ENCODE measurements around the gene MEMO1.
"Not testable (repeated sequence)": the region's sequence is repeated elsewhere in the genome, so short reads cannot be mapped to it uniquely, and the experiment has no call there.

MEMO1 gene

DNA sequence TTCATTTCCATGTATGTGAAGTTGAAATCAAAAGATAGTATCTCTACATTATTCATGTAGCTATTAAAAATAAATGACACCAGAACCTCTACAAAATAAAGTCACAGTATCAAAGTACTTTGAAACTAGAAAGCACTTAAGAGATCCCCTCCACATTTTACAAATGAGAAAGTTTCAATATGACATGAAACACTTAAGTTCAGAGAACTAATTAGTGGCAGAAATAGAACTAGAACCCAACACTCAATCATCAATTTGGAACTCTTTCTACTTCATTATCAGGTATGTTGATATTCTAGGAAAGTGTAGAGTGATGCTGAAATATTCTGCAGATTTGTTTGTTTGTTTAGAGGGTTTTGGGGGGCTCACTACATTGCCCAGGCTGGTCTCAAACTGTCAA lies 145.6 kb downstream of the MEMO1 start:
- H3K27me3 ChIP-seq (ENCODE audit: control insufficient read depth, insufficient read depth, low read length) = no peaks in the 10 kb centered on the region
- H3K4me1 ChIP-seq (ENCODE audit: control insufficient read depth, insufficient read depth, low read length) = no peaks in the 10 kb centered on the region
- no peak overlapping the region for H3K27ac ChIP-seq (ENCODE audit: low read depth, low read length)
- no peaks in the 10 kb centered on the region for H3K36me3 ChIP-seq (ENCODE audit: control insufficient read depth, insufficient read depth, low read length)
- H3K4me3 ChIP-seq (ENCODE audit: low read depth, low read length) = no peak overlapping the region
- no peak overlapping the region for H3K9ac ChIP-seq (ENCODE audit: low read depth, low read length)
- H3K9me3 ChIP-seq (ENCODE audit: control insufficient read depth, insufficient read depth, low read length) = no peaks in the 10 kb centered on the region

- Histone ChIP-seq H3K9me3 (ENCODE audit: control insufficient read depth, insufficient read depth, low read length) (no peaks in the 10 kb centered on the region), H3K4me3 (ENCODE audit: low read depth, low read length) (no peak overlapping the region), H3K27me3 (ENCODE audit: control insufficient read depth, insufficient read depth, low read length) (no peaks in the 10 kb centered on the region), H3K27ac (ENCODE audit: low read depth, low read length) (no peak overlapping the region), H3K36me3 (ENCODE audit: control insufficient read depth, insufficient read depth, low read length) (no peaks in the 10 kb centered on the region), H3K4me1 (ENCODE audit: control insufficient read depth, insufficient read depth, low read length) (no peaks in the 10 kb centered on the region), H3K9ac (ENCODE audit: low read depth, low read length) (no peak overlapping the region)
These were observed 146.9 kb downstream of the MEMO1 start for GRCh38 chr2:31863867-31864266.

DNA sequence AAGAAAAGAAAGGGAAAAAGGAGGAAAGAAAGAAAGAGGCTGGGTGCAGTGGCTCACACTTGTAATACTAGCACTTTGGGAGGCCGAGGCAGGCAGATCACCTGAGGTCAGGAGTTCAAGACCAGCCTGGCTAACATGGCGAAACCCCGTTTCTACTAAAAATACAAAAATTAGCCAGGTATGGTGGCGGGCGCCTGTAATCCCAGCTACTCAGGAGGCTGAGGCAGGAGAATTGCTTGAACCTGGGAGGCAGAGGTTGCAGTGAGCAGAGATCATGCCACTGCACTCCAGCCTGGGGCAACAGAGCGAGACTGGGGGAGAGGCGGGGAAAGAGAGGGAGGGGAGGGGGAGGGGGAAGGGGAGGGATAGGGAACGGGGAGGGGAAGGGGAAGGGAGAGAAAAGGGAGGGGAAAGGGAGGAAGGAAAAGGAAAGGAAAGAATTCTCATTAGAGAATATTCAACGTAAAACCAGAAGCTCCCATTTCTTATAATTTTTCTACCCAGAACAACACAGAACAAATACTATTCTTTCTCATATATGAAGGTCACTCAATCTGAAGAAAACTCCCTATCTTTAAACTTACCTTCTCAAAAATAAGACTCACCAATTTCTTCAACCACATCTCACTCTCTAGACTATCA lies 147.7 kb downstream of the MEMO1 start:
- H3K27ac ChIP-seq (ENCODE audit: low read depth, low read length); H3K9ac ChIP-seq (ENCODE audit: low read depth, low read length); H3K9me3 ChIP-seq (ENCODE audit: control insufficient read depth, insufficient read depth, low read length); H3K4me3 ChIP-seq (ENCODE audit: low read depth, low read length); H3K36me3 ChIP-seq (ENCODE audit: control insufficient read depth, insufficient read depth, low read length); H3K4me1 ChIP-seq (ENCODE audit: control insufficient read depth, insufficient read depth, low read length); H3K27me3 ChIP-seq (ENCODE audit: control insufficient read depth, insufficient read depth, low read length): not testable (repeated sequence)

GRCh38 chr2:31859959-31860358 lies 150.8 kb downstream of the MEMO1 start:
- no peaks in the 10 kb centered on the region for H3K36me3 ChIP-seq (ENCODE audit: control insufficient read depth, insufficient read depth, low read length)
- H3K4me1 ChIP-seq (ENCODE audit: control insufficient read depth, insufficient read depth, low read length) = 0 out of 2 replicates have a peak, but pooled peaks cover 9% of the 10 kb centered on the region
- no peak overlapping the region for H3K9ac ChIP-seq (ENCODE audit: low read depth, low read length)
- H3K9me3 ChIP-seq (ENCODE audit: control insufficient read depth, insufficient read depth, low read length) = no peaks in the 10 kb centered on the region
- H3K27me3 ChIP-seq (ENCODE audit: control insufficient read depth, insufficient read depth, low read length) = no peaks in the 10 kb centered on the region
- H3K4me3 ChIP-seq (ENCODE audit: low read depth, low read length) = no peak overlapping the region
- H3K27ac ChIP-seq (ENCODE audit: low read depth, low read length) = no peak overlapping the region

GRCh38 chr2:31853521-31853920 lies 157.3 kb downstream of the MEMO1 start:
- no peak overlapping the region for H3K9ac ChIP-seq (ENCODE audit: low read depth, low read length)
- H3K27me3 ChIP-seq (ENCODE audit: control insufficient read depth, insufficient read depth, low read length) = no peaks in the 10 kb centered on the region
- no peaks in the 10 kb centered on the region for H3K36me3 ChIP-seq (ENCODE audit: control insufficient read depth, insufficient read depth, low read length)
- no peak overlapping the region for H3K27ac ChIP-seq (ENCODE audit: low read depth, low read length)
- H3K4me3 ChIP-seq (ENCODE audit: low read depth, low read length) = no peak overlapping the region
- H3K4me1 ChIP-seq (ENCODE audit: control insufficient read depth, insufficient read depth, low read length) = 0 out of 2 replicates have a peak, but pooled peaks cover 9% of the 10 kb centered on the region
- H3K9me3 ChIP-seq (ENCODE audit: control insufficient read depth, insufficient read depth, low read length) = no peaks in the 10 kb centered on the region

DNA sequence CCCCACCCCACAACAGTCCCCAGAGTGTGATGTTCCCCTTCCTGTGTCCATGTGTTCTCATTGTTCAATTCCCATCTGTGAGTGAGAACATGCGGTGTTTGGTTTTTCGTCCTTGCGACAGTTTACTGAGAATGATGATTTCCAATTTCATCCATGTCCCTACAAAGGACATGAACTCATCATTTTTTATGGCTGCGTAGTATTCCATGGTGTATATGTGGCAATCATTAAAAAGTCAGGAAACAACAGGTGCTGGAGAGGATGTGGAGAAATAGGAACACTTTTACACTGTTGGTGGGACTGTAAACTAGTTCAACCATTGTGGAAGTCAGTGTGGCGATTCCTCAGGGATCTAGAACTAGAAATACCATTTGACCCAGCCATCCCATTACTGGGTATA lies 168.7 kb downstream of the MEMO1 start:
- H3K4me1 ChIP-seq (ENCODE audit: control insufficient read depth, insufficient read depth, low read length); H3K9me3 ChIP-seq (ENCODE audit: control insufficient read depth, insufficient read depth, low read length); H3K9ac ChIP-seq (ENCODE audit: low read depth, low read length); H3K27ac ChIP-seq (ENCODE audit: low read depth, low read length); H3K27me3 ChIP-seq (ENCODE audit: control insufficient read depth, insufficient read depth, low read length); H3K36me3 ChIP-seq (ENCODE audit: control insufficient read depth, insufficient read depth, low read length); H3K4me3 ChIP-seq (ENCODE audit: low read depth, low read length): not testable (repeated sequence)

GRCh38 chr2:31835450-31835849 lies 175.4 kb downstream of the MEMO1 start:
- Histone ChIP-seq H3K27ac (ENCODE audit: low read depth, low read length) (no peak overlapping the region), H3K9me3 (ENCODE audit: control insufficient read depth, insufficient read depth, low read length) (no peaks in the 10 kb centered on the region), H3K4me3 (ENCODE audit: low read depth, low read length) (no peak overlapping the region), H3K27me3 (ENCODE audit: control insufficient read depth, insufficient read depth, low read length) (no peaks in the 10 kb centered on the region), H3K36me3 (ENCODE audit: control insufficient read depth, insufficient read depth, low read length) (no peaks in the 10 kb centered on the region), H3K4me1 (ENCODE audit: control insufficient read depth, insufficient read depth, low read length) (no peaks in the 10 kb centered on the region), H3K9ac (ENCODE audit: low read depth, low read length) (no peak overlapping the region)

DNA sequence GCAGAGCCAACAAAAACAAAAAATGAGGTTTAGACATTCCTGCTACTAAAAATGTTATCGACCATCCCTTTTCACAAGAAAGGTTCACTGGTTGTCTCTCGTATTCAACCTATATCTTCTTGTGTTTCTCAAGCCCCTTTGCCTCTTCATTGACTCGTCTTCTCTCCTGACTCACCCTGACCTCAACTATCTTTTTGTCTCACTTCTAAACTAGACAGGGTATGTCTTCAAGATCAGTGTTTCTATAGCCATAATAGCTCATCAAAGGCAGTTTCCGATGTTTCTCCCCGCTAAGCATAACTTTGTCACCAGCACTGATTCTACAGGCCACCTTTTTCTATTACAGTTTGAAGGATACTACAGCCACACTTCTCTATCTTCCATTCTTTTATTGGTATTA lies 178.4 kb downstream of the MEMO1 start:
- no peak overlapping the region for H3K27ac ChIP-seq (ENCODE audit: low read depth, low read length)
- H3K9me3 ChIP-seq (ENCODE audit: control insufficient read depth, insufficient read depth, low read length) = peaks cover 16% of the 10 kb centered on the region
- no peak overlapping the region for H3K9ac ChIP-seq (ENCODE audit: low read depth, low read length)
- no peaks in the 10 kb centered on the region for H3K36me3 ChIP-seq (ENCODE audit: control insufficient read depth, insufficient read depth, low read length)
- H3K4me3 ChIP-seq (ENCODE audit: low read depth, low read length) = no peak overlapping the region
- H3K4me1 ChIP-seq (ENCODE audit: control insufficient read depth, insufficient read depth, low read length) = no peaks in the 10 kb centered on the region
- H3K27me3 ChIP-seq (ENCODE audit: control insufficient read depth, insufficient read depth, low read length) = no peaks in the 10 kb centered on the region

DNA sequence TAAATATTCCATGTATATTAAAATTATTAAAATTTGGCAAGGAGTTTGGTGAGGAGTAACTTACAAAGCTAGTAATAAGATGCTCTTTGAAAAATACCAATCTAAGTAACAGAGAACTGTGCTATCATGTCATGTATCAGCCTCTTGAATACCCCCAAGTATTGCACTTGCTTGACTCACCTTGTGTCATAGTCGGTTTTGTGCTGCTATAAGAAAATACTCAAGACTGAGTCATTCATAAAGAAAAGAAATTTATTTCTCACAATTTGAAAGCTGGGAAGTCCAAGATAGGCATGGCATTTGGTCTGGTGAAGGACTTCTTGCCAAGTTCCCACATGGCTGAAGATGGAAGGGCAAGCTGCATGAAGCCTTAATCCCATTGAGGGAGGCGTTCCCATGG lies 179.2 kb downstream of the MEMO1 start:
- Histone ChIP-seq H3K4me1 (ENCODE audit: control insufficient read depth, insufficient read depth, low read length) (no peaks in the 10 kb centered on the region), H3K27me3 (ENCODE audit: control insufficient read depth, insufficient read depth, low read length) (no peaks in the 10 kb centered on the region), H3K9ac (ENCODE audit: low read depth, low read length) (no peak overlapping the region), H3K4me3 (ENCODE audit: low read depth, low read length) (no peak overlapping the region), H3K27ac (ENCODE audit: low read depth, low read length) (no peak overlapping the region), H3K9me3 (ENCODE audit: control insufficient read depth, insufficient read depth, low read length) (peaks cover 16% of the 10 kb centered on the region), H3K36me3 (ENCODE audit: control insufficient read depth, insufficient read depth, low read length) (no peaks in the 10 kb centered on the region)

DNA sequence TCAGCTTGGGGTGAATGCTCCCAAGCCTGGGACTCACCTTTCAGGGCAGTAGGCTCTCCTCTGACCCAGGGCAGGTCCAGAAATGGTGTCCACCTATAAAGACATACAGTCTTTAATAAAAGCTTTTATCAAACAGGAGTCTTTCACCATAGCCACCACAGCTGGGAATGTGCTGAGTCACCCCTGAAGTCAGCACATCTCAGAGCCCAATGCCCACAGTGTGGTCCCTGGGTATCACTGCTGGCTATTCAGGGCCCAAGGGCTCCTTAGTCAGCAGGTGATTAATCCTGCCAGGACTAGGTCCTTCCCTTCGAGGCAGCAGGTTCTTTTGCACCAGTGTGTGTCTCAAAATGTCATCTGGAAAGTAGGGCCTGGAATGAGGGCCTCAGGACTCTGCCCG lies 181.9 kb downstream of the MEMO1 start:
- no peak overlapping the region for H3K4me3 ChIP-seq (ENCODE audit: low read depth, low read length)
- H3K27ac ChIP-seq (ENCODE audit: low read depth, low read length) = no peak overlapping the region
- H3K9ac ChIP-seq (ENCODE audit: low read depth, low read length) = no peak overlapping the region
- H3K36me3 ChIP-seq (ENCODE audit: control insufficient read depth, insufficient read depth, low read length) = no peaks in the 10 kb centered on the region
- H3K9me3 ChIP-seq (ENCODE audit: control insufficient read depth, insufficient read depth, low read length) = peaks cover 20% of the 10 kb centered on the region
- H3K27me3 ChIP-seq (ENCODE audit: control insufficient read depth, insufficient read depth, low read length) = no peaks in the 10 kb centered on the region
- H3K4me1 ChIP-seq (ENCODE audit: control insufficient read depth, insufficient read depth, low read length) = no peaks in the 10 kb centered on the region

GRCh38 chr2:31823558-31823957 lies 187.2 kb downstream of the MEMO1 start:
- Histone ChIP-seq H3K9ac (ENCODE audit: low read depth, low read length) (no peak overlapping the region), H3K27ac (ENCODE audit: low read depth, low read length) (no peak overlapping the region), H3K36me3 (ENCODE audit: control insufficient read depth, insufficient read depth, low read length) (no peaks in the 10 kb centered on the region), H3K4me1 (ENCODE audit: control insufficient read depth, insufficient read depth, low read length) (no peaks in the 10 kb centered on the region), H3K27me3 (ENCODE audit: control insufficient read depth, insufficient read depth, low read length) (no peaks in the 10 kb centered on the region), H3K9me3 (ENCODE audit: control insufficient read depth, insufficient read depth, low read length) (peaks cover 24% of the 10 kb centered on the region), H3K4me3 (ENCODE audit: low read depth, low read length) (no peak overlapping the region)

DNA sequence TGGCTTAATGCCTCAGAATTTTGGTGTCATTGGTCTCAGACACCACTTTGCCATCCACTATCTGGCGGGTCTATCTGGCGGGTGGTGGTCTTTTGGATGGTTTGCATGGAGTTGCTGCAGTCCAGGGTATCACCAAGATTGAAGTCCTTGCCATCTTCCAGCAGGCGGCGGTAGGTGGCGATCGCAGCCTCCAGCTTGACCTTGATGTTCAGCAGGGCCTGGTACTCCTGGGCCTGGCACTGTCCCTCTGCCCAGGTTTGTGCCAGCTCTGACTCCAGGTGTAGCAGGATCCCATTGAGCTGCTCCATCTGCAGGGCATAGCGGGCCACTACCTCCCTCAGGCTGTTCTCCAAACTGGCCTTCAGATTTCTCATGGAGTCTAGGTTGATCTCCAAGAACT lies 188.2 kb downstream of the MEMO1 start:
- H3K9ac ChIP-seq (ENCODE audit: low read depth, low read length) = no peak overlapping the region
- H3K9me3 ChIP-seq (ENCODE audit: control insufficient read depth, insufficient read depth, low read length) = peaks cover 18% of the 10 kb centered on the region
- H3K4me1 ChIP-seq (ENCODE audit: control insufficient read depth, insufficient read depth, low read length) = no peaks in the 10 kb centered on the region
- no peaks in the 10 kb centered on the region for H3K27me3 ChIP-seq (ENCODE audit: control insufficient read depth, insufficient read depth, low read length)
- no peaks in the 10 kb centered on the region for H3K36me3 ChIP-seq (ENCODE audit: control insufficient read depth, insufficient read depth, low read length)
- H3K4me3 ChIP-seq (ENCODE audit: low read depth, low read length) = no peak overlapping the region
- no peak overlapping the region for H3K27ac ChIP-seq (ENCODE audit: low read depth, low read length)
